Natural killer cell (primary cell): ENCODE data around the gene NLRP10. TPM values are rescaled to one million over a fixed set of nuclear protein-coding genes. Genes with fewer than 3 reads are reported as not detected.

ENCODE experiments used
- ATAC-seq, 3 donors: fragments of 150-1000 bp in 2 of 3; fragments of 200-7000 bp in 1 of 3; cut with Tn5 transposase; 1 replicate in 1 of 3; 2 replicates in 2 of 3; pipeline ENCODE4 v1.10.0; 2021; ENCODE audit warnings: mild to moderate bottlenecking in 2 of 3, moderate library complexity in 2 of 3
- DNase-seq, 2 donors: peaks; one replicate each; pipeline versions ENCODE4 v3.0.0 to v3.0.0-alpha.2; 2013 to 2021; ENCODE audit warnings: mixed read lengths in 1 of 2
- H3K27ac ChIP-seq: one replicate; pipeline ENCODE4 v1.5.1; 2013; ENCODE audit warnings: mild to moderate bottlenecking, low read length
- H3K27me3 ChIP-seq: one replicate; pipeline ENCODE4 v1.6.1; 2013; ENCODE audit warnings: low read length; ENCODE audit not compliant: control insufficient read depth, insufficient read depth
- H3K36me3 ChIP-seq: one replicate; pipeline ENCODE4 v1.6.1; 2013; ENCODE audit warnings: low read length; ENCODE audit not compliant: control insufficient read depth, insufficient read depth
- H3K4me1 ChIP-seq: one replicate; pipeline ENCODE4 v1.6.1; 2013; ENCODE audit warnings: low read length; ENCODE audit not compliant: control insufficient read depth, insufficient read depth
- H3K4me3 ChIP-seq: one replicate; pipeline ENCODE4 v1.5.1; 2013; ENCODE audit warnings: low read length
- H3K9me3 ChIP-seq: one replicate; pipeline ENCODE4 v1.6.1; 2013; ENCODE audit warnings: low read length; ENCODE audit not compliant: control insufficient read depth, insufficient read depth
- H3K27ac Mint-ChIP-seq, 2 donors: one replicate each; pipeline ENCODE4 v1.8.0; 2022; ENCODE audit warnings: mild to moderate bottlenecking in 2 of 2, mixed read lengths in 2 of 2, moderate library complexity in 1 of 2
- H3K27me3 Mint-ChIP-seq, 2 donors: one replicate each; pipeline ENCODE4 v1.8.0; 2022; ENCODE audit warnings: low read depth in 2 of 2, mixed read lengths in 2 of 2
- H3K36me3 Mint-ChIP-seq: one replicate; pipeline ENCODE4 v1.8.0; 2022; ENCODE audit warnings: mixed read lengths
- H3K4me1 Mint-ChIP-seq, 2 donors: one replicate each; pipeline ENCODE4 v1.8.0; 2022; ENCODE audit warnings: mixed read lengths in 2 of 2
- H3K4me3 Mint-ChIP-seq: one replicate; pipeline ENCODE4 v1.8.0; 2022; ENCODE audit warnings: mild to moderate bottlenecking, moderate library complexity, mixed read lengths
- H3K9me3 Mint-ChIP-seq, 2 donors: one replicate each; pipeline ENCODE4 v1.8.0; 2022; ENCODE audit warnings: mixed read lengths in 2 of 2
- CTCF ChIP-seq: fragments of 200-600 bp; IDR thresholded peaks from one replicate; pipeline ENCODE4 v1.8.0; 2022; ENCODE audit warnings: antibody characterized with exemption
- WGBS: methylation state at CpG from one replicate; pipeline ENCODE4 v1.1.7; 2013; ENCODE audit warnings: missing lambda C conversion rate; ENCODE audit not compliant: insufficient coverage; 5-methylcytosine and 5-hydroxymethylcytosine counted together
- intact Hi-C: fragments of 100-400 bp; cut with micrococcal nuclease; formaldehyde crosslinking; loops from one replicate; pipeline ENCODE4 v1.14.2; 2022
- total RNA-seq, 4 donors: library from RNA; stranded (reverse); fragments of 120-200 nt in 1 of 4; gene quantifications; one replicate each; pipeline versions ENCODE4 v1.2.3 to v1.2.4, GENCODE V29; 2013 to 2022

The NLRP10 gene
- total RNA-seq, 3 donors from 2014 or later (not counting 1 experiment from before 2014, with no cell fraction given): not detected

- no peaks in the 10 kb centered on the region for H3K36me3 ChIP-seq
- no peak overlapping the region for H3K4me3 Mint-ChIP-seq
- H3K27me3 ChIP-seq: no peaks in the 10 kb centered on the region
- 59% methylated on average over 1 of the region's 1 CpG for WGBS
- peaks cover 0 to 6% of the 10 kb centered on the region in 2 donors for H3K27me3 Mint-ChIP-seq
- peaks cover 9% of the 10 kb centered on the region in 2 donors for H3K4me1 Mint-ChIP-seq
- H3K27ac Mint-ChIP-seq: no peak overlapping the region
- ATAC-seq (no peak), DNase-seq (no peak)
- intact Hi-C loops: loop anchor here (10.0 kb wide), 1 partner anchor 467 kb away; the partner anchor contains the start of gene PPFIBP2
- H3K27ac ChIP-seq: no peak overlapping the region
- no peaks in the 10 kb centered on the region for H3K36me3 Mint-ChIP-seq
- H3K9me3 Mint-ChIP-seq: no peaks in the 10 kb centered on the region
- no peak for TF ChIP-seq CTCF
- H3K4me1 ChIP-seq: peaks cover 4% of the 10 kb centered on the region
- no peaks in the 10 kb centered on the region for H3K9me3 ChIP-seq
- H3K4me3 ChIP-seq: no peak overlapping the region
Observed at GRCh38 chr11:7981619-7982157, 16.4 kb upstream of the NLRP10 start.

GRCh38 chr11:7977232-7977917, 12.1 kb upstream of the NLRP10 start:
- H3K36me3 ChIP-seq: no peaks in the 10 kb centered on the region
- Mint-ChIP-seq H3K27me3 (peaks cover 4 to 7% of the 10 kb centered on the region in 2 donors), H3K9me3 (no peaks in the 10 kb centered on the region), H3K27ac (no peak overlapping the region), H3K4me1 (no peaks in the 10 kb centered on the region), H3K4me3 (no peak overlapping the region), H3K36me3 (no peaks in the 10 kb centered on the region)
- no peaks in the 10 kb centered on the region for H3K9me3 ChIP-seq
- H3K4me3 ChIP-seq: no peak overlapping the region
- no peaks in the 10 kb centered on the region for H3K4me1 ChIP-seq
- DNase-seq (no peak), ATAC-seq (no peak)
- 70% methylated on average over 5 of the region's 5 CpGs for WGBS
- H3K27ac ChIP-seq: no peak overlapping the region
- TF ChIP-seq CTCF: no peak
- no peaks in the 10 kb centered on the region for H3K27me3 ChIP-seq
- intact Hi-C loops: no loop called here

GRCh38 chr11:7974668-7975067, 9.4 kb upstream of the NLRP10 start:
- Histone ChIP-seq H3K9me3 (no peaks in the 10 kb centered on the region), H3K27me3 (no peaks in the 10 kb centered on the region), H3K27ac (no peak overlapping the region), H3K36me3 (no peaks in the 10 kb centered on the region), H3K4me3 (no peak overlapping the region), H3K4me1 (no peaks in the 10 kb centered on the region)
- 89% methylated on average over 2 of the region's 2 CpGs for WGBS
- no peak for TF ChIP-seq CTCF
- Mint-ChIP-seq H3K36me3 (no peaks in the 10 kb centered on the region), H3K4me1 (no peaks in the 10 kb centered on the region), H3K27me3 (peaks cover 4 to 7% of the 10 kb centered on the region in 2 donors), H3K9me3 (no peaks in the 10 kb centered on the region), H3K27ac (no peak overlapping the region), H3K4me3 (no peak overlapping the region)
- DNase-seq (no peak), ATAC-seq (no peak)
- intact Hi-C loops: no loop called here

GRCh38 chr11:7973011-7973410, 7.8 kb upstream of the NLRP10 start:
- Histone ChIP-seq H3K4me1 (no peaks in the 10 kb centered on the region), H3K27ac (no peak overlapping the region), H3K9me3 (no peaks in the 10 kb centered on the region), H3K36me3 (no peaks in the 10 kb centered on the region), H3K27me3 (no peaks in the 10 kb centered on the region), H3K4me3 (no peak overlapping the region)
- no peaks in the 10 kb centered on the region for H3K9me3 Mint-ChIP-seq
- no peaks in the 10 kb centered on the region for H3K36me3 Mint-ChIP-seq
- no peaks in the 10 kb centered on the region for H3K4me1 Mint-ChIP-seq
- peaks cover 9 to 17% of the 10 kb centered on the region in 2 donors for H3K27me3 Mint-ChIP-seq
- no peak overlapping the region for H3K27ac Mint-ChIP-seq
- ATAC-seq (no peak), DNase-seq (no peak)
- TF ChIP-seq CTCF: no peak
- H3K4me3 Mint-ChIP-seq: no peak overlapping the region
- intact Hi-C loops: no loop called here
- 94% methylated on average over 3 of the region's 5 CpGs for WGBS
